ENCODE data around the gene HDAC1. TPM values are rescaled to one million over a fixed set of nuclear protein-coding genes. Genes with fewer than 3 reads are reported as not detected.

HDAC1 gene
- total RNA-seq, 4 donors from 2014 or later, result 78.2 to 96.8 (median 85.0) TPM

- no peaks in the 10 kb centered on the region for H3K27me3 ChIP-seq
- no peak for DNase-seq
- H3K9me3 ChIP-seq, result no peaks in the 10 kb centered on the region
- intact Hi-C loops (cut with DNase I), result no loop called here
- WGBS, 2 donors, result 86 to 90% methylated on average over 5 of the region's 5 CpGs
- H3K4me3 ChIP-seq (replicated peaks in 1 of 3), result no peak overlapping the region
- TF ChIP-seq POLR2A (IDR thresholded peaks at IDR 0.05), result no peak
- no peak for TF ChIP-seq CTCF (IDR thresholded peaks at IDR 0.05)
- H3K4me1 ChIP-seq, result peaks cover 31 to 50% of the 10 kb centered on the region in 2 donors
- H3K27ac ChIP-seq, result peak overlapping the region in 1 of 3 donors; percentile 13
- peaks cover 31 to 40% of the 10 kb centered on the region in 2 donors for H3K36me3 ChIP-seq
These were observed 73.0 kb downstream of the HDAC1 start for GRCh38 chr1:32364836-32365235.

- H3K9me3 ChIP-seq, result no peaks in the 10 kb centered on the region
- peaks cover 31 to 50% of the 10 kb centered on the region in 2 donors for H3K4me1 ChIP-seq
- TF ChIP-seq CTCF (IDR thresholded peaks at IDR 0.05) (no peak), POLR2A (IDR thresholded peaks at IDR 0.05) (no peak)
- peak in 1 of 2 donors; percentile 67 for DNase-seq
- WGBS, 2 donors, result 43 to 63% methylated on average over 6 of the region's 6 CpGs
- intact Hi-C loops (cut with DNase I), result no loop called here
- H3K27me3 ChIP-seq, result no peaks in the 10 kb centered on the region
- H3K4me3 ChIP-seq (replicated peaks in 1 of 3), result no peak overlapping the region
- peak overlapping the region in 1 of 3 donors; percentile 12 for H3K27ac ChIP-seq
- H3K36me3 ChIP-seq, result peaks cover 33 to 41% of the 10 kb centered on the region in 2 donors
These were observed 73.6 kb downstream of the HDAC1 start for GRCh38 chr1:32365445-32365844.

GRCh38 chr1:32367912-32368635 lies 76.2 kb downstream of the HDAC1 start:
- Histone ChIP-seq H3K27me3 (no peaks in the 10 kb centered on the region), H3K4me3 (replicated peaks in 1 of 3) (no peak overlapping the region), H3K36me3 (peaks cover 41 to 50% of the 10 kb centered on the region in 2 donors), H3K9me3 (no peaks in the 10 kb centered on the region), H3K4me1 (peaks cover 18 to 29% of the 10 kb centered on the region in 2 donors), H3K27ac (no peak overlapping the region)
- TF ChIP-seq CTCF (IDR thresholded peaks at IDR 0.05) (no peak), POLR2A (IDR thresholded peaks at IDR 0.05) (no peak)
- intact Hi-C loops (cut with DNase I), result no loop called here
- DNase-seq, result no peak
- WGBS, 2 donors, result 93 to 94% methylated on average over 7 of the region's 7 CpGs

GRCh38 chr1:32372149-32372756 lies 80.4 kb downstream of the HDAC1 start:
- no peak overlapping the region for H3K4me3 ChIP-seq (replicated peaks in 1 of 3)
- intact Hi-C loops (cut with DNase I), result no loop called here
- no peak overlapping the region for H3K27ac ChIP-seq
- WGBS, 2 donors, result 83 to 89% methylated on average over 5 of the region's 5 CpGs
- DNase-seq, result no peak
- no peaks in the 10 kb centered on the region for H3K27me3 ChIP-seq
- H3K36me3 ChIP-seq, result peaks cover 50 to 76% of the 10 kb centered on the region in 2 donors
- TF ChIP-seq CTCF (IDR thresholded peaks at IDR 0.05) (no peak), POLR2A (IDR thresholded peaks at IDR 0.05) (no peak)
- H3K9me3 ChIP-seq, result no peaks in the 10 kb centered on the region
- no peaks in the 10 kb centered on the region for H3K4me1 ChIP-seq

GRCh38 chr1:32373996-32374592 lies 82.2 kb downstream of the HDAC1 start:
- WGBS, 2 donors, result 79 to 90% methylated on average over 1 of the region's 1 CpG
- no peaks in the 10 kb centered on the region for H3K27me3 ChIP-seq
- no peak overlapping the region for H3K4me3 ChIP-seq (replicated peaks in 1 of 3)
- peaks cover 50 to 81% of the 10 kb centered on the region in 2 donors for H3K36me3 ChIP-seq
- no peak overlapping the region for H3K27ac ChIP-seq
- no peak for DNase-seq
- TF ChIP-seq CTCF (IDR thresholded peaks at IDR 0.05), result no peak
- H3K4me1 ChIP-seq, result no peaks in the 10 kb centered on the region
- intact Hi-C loops (cut with DNase I), result no loop called here
- no peaks in the 10 kb centered on the region for H3K9me3 ChIP-seq
